OCI-LY3 (cell line): Measurements from ENCODE around the gene PMM2.

ENCODE experiments used
- H2AFZ ChIP-seq: fragments of 200-600, 300-600 bp; shearing (Covaris generic); 2 replicates; pipeline ENCODE4 v1.6.0; 2014; ENCODE audit warnings: antibody characterized with exemption, low read depth, low read length
- H3K27ac ChIP-seq: fragments of 200-600, 300-600 bp; sonication (generic); 2 replicates; pipeline ENCODE4 v1.5.1; 2014; ENCODE audit warnings: mild to moderate bottlenecking, low read length, moderate library complexity, mixed read lengths
- H3K27me3 ChIP-seq: fragments of 200-600, 300-600 bp; sonication (generic); 2 replicates; pipeline ENCODE4 v1.6.1; 2014; ENCODE audit warnings: low read depth, low read length, mixed read lengths
- H3K36me3 ChIP-seq: fragments of 200-600, 300-600 bp; sonication (generic); replicated peaks from 2 replicates; pipeline ENCODE3; 2014; ENCODE audit warnings: low read depth, low read length, mixed read lengths
- H3K4me1 ChIP-seq: fragments of 300-600, 200-600 bp; sonication (generic); 2 replicates; pipeline ENCODE4 v1.6.1; 2014; ENCODE audit warnings: low read length, mixed read lengths
- H3K4me2 ChIP-seq: fragments of 200-600, 300-600 bp; sonication (generic); 2 replicates; pipeline ENCODE4 v1.6.1; 2014; ENCODE audit warnings: low read length, mixed read lengths
- H3K4me3 ChIP-seq: fragments of 300-600, 200-600 bp; sonication (generic); 2 replicates; pipeline ENCODE4 v1.5.1; 2014; ENCODE audit warnings: antibody characterized with exemption, mild to moderate bottlenecking, low read length, moderate library complexity
- H3K79me2 ChIP-seq: fragments of 300-600, 200-600 bp; shearing (Covaris generic); 2 replicates; pipeline ENCODE4 v1.6.1; 2014; ENCODE audit warnings: mild to moderate bottlenecking, low read length, mixed read lengths
- H3K9ac ChIP-seq: fragments of 300-600, 200-600 bp; shearing (Covaris generic); 2 replicates; pipeline ENCODE4 v1.6.0; 2014; ENCODE audit warnings: mild to moderate bottlenecking, low read length, moderate library complexity
- H3K9me3 ChIP-seq: fragments of 200-600, 300-600 bp; shearing (Covaris generic); 2 replicates; pipeline ENCODE4 v1.6.1; 2014; ENCODE audit warnings: low read length, mixed read lengths; ENCODE audit not compliant: insufficient read depth
- H4K20me1 ChIP-seq: fragments of 200-600, 300-600 bp; sonication (generic); 2 replicates; pipeline ENCODE4 v1.6.1; 2016; ENCODE audit warnings: low read length, mixed read lengths; ENCODE audit not compliant: insufficient read depth
- EZH2phosphoT487 ChIP-seq: fragments of 200-600 bp; shearing (Covaris generic); IDR thresholded peaks from 2 replicates; pipeline ENCODE4 v1.6.1; 2018; ENCODE audit warnings: antibody characterized with exemption, mixed run types, low read depth
- TF ChIP-seq, protein P1 (sequence below): fragments of 200-600, 300-600 bp; sonication (generic); IDR thresholded peaks from 2 replicates; pipeline ENCODE4 v1.5.1; 2014; ENCODE audit warnings: antibody characterized with exemption, low read length, low read depth

The PMM2 gene

DNA sequence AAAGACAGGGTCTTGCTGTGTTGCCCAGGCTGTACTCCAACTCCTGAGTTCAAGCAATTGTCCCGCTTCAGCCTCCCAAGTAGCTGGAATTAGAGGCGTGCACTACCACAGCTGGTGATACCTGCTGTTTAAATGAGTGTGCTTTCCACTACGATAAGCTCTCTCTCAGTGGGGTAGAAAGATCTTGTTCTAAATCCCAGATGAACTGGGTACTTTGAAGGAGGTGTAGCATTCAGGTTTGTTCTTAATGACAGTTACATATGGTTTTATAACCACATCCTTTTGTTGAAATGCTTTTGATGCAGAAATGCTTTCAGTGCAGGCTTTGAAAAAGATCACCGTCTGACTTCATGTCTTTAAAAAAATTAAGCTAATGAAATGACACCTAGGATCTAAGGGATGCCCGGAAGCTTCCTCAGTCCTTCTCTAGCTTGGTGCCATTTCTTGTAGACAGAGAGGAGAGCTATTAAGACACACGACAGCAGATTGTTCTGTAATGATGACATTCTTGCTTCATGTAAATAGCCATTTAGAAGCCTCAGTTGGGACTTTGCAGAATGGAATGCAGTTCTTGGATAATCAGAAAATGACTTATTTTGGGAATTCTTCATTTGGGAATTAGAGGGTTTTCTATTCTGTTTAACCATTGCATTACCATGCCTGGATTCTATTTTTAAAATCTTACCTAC is 19.5 kb downstream of the PMM2 start:
- Histone ChIP-seq H3K36me3 (peaks cover 63% of the 10 kb centered on the region), H3K4me3 (no peak overlapping the region), H3K27me3 (no peaks in the 10 kb centered on the region), H3K9me3 (no peaks in the 10 kb centered on the region), H3K4me1 (peaks cover 63% of the 10 kb centered on the region), H3K9ac (no peak overlapping the region), H2AFZ (no peak overlapping the region), H4K20me1 (no peaks in the 10 kb centered on the region), H3K27ac (peak overlapping the region; percentile 7; the same call in 1 of the 2 replicates), H3K4me2 (no peak overlapping the region), H3K79me2 (peaks cover 42% of the 10 kb centered on the region)
- no peak for TF ChIP-seq EZH2phosphoT487
- TF ChIP-seq, protein P1, sequence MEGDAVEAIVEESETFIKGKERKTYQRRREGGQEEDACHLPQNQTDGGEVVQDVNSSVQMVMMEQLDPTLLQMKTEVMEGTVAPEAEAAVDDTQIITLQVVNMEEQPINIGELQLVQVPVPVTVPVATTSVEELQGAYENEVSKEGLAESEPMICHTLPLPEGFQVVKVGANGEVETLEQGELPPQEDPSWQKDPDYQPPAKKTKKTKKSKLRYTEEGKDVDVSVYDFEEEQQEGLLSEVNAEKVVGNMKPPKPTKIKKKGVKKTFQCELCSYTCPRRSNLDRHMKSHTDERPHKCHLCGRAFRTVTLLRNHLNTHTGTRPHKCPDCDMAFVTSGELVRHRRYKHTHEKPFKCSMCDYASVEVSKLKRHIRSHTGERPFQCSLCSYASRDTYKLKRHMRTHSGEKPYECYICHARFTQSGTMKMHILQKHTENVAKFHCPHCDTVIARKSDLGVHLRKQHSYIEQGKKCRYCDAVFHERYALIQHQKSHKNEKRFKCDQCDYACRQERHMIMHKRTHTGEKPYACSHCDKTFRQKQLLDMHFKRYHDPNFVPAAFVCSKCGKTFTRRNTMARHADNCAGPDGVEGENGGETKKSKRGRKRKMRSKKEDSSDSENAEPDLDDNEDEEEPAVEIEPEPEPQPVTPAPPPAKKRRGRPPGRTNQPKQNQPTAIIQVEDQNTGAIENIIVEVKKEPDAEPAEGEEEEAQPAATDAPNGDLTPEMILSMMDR = no peak

DNA sequence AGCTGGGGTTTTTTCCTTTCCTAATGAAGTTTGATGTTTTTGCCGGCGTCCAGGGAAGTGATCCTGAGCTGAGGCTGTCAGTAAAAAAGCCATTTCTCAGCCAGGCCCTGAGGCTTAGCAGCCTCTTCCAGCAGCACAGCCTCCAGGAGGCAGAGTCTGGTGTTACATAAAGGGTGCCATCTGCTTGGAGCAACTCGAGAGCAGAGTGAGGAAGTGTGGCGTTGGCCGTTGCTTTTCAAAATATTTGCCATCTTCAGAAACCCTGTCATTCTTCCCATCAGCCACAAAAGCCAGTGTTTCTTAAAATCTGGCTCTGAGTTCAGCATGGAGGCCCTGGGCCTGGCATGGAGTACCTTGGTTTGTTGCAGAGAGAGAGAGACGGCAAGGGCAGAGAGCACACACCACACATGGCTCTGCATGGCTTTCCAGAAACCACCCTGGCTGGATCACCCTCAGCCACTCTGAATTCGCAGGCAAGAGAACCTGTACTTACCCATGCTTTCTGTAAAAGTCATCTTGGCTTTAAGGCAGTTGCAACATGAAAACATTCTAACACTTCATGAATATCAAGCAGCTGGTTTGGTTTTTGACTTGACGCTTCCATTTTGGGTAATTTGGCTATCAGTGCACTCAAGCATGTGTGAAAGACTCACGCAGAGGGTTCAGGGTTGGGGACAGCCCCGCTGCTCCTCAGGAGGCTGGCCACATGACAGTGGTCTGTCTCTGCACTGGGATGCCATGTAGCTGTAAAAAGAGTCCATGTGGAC is 21.0 kb downstream of the PMM2 start:
- Histone ChIP-seq H3K4me3 (peak overlapping the region; percentile 29; the same call in 1 of the 2 replicates), H3K36me3 (peaks cover 65% of the 10 kb centered on the region), H3K79me2 (peaks cover 35% of the 10 kb centered on the region), H3K4me1 (peaks cover 52% of the 10 kb centered on the region), H3K27ac (peak overlapping the region; percentile 95), H3K27me3 (no peaks in the 10 kb centered on the region), H2AFZ (no peak overlapping the region), H3K9me3 (no peaks in the 10 kb centered on the region), H4K20me1 (no peaks in the 10 kb centered on the region), H3K9ac (peak overlapping the region; percentile 49), H3K4me2 (peak overlapping the region; percentile 59)
- TF ChIP-seq EZH2phosphoT487 = no peak
- TF ChIP-seq, protein P1 = 0 out of 2 replicates have a peak, but pooled peaks have one; percentile 4

DNA sequence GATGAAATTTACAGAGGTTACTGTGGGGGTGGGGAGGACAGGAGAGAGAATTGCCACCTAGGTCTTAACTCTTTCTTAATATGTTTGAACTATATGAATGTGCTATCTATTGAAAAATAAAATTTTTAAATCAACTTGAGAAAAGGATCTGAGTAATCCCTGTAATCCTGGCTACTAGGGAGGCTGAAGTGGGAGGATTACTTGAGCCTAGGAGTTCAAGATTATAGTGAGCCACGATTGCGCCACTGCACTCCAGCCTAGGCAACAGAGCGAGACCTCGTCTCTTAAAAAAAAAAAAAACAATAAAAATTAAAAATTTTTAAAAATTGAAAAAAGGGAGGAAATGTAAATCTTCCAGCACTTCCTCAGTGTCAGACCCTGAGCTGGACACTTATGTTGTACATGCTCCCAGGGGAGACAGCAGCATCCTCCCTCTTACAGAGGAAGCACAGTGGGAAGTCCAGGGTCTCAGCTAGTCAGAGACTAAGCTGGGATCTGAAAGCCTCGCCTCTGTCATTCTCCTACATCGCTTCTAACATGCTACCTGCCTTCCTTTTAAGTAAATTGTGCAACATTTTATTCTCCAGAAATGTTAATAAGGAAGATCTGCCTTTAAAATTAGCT is 21.9 kb downstream of the PMM2 start:
- H3K27ac ChIP-seq = peak overlapping the region; percentile 95
- peaks cover 67% of the 10 kb centered on the region for H3K36me3 ChIP-seq

More for the DNA sequence above, 21.9 kb downstream of the PMM2 start:
- Histone ChIP-seq H3K4me3 (no peak overlapping the region), H3K9ac (peak overlapping the region; percentile 28; the same call in 1 of the 2 replicates), H3K9me3 (no peaks in the 10 kb centered on the region), H3K4me1 (peaks cover 44% of the 10 kb centered on the region), H3K79me2 (peaks cover 31% of the 10 kb centered on the region), H4K20me1 (no peaks in the 10 kb centered on the region), H2AFZ (no peak overlapping the region), H3K4me2 (peak overlapping the region; percentile 59), H3K27me3 (no peaks in the 10 kb centered on the region)
- TF ChIP-seq EZH2phosphoT487 = no peak
- TF ChIP-seq, protein P1 = no peak
